Vagina (tissue), 2 donors: ENCODE data around the gene ADAM15. TPM values are rescaled to one million over a fixed set of nuclear protein-coding genes. Genes with fewer than 3 reads are reported as not detected.

Source experiments
- DNase-seq, 2 donors: peaks; one replicate each; pipeline ENCODE4 v3.0.0-alpha.2; 2017; ENCODE audit errors: extremely low spot score in 2 of 2
- H3K27ac ChIP-seq: fragments of 200-600 bp; sonication (generic); one replicate; pipeline ENCODE4 v1.5.1; 2019
- H3K27me3 ChIP-seq: fragments of 200-600 bp; sonication (generic); one replicate; pipeline ENCODE4 v1.5.1; 2019
- H3K36me3 ChIP-seq, 2 donors: fragments of 200-600 bp; sonication (generic); one replicate each; pipeline ENCODE4 v1.5.1; 2017 to 2019
- H3K4me1 ChIP-seq: fragments of 200-600 bp; sonication (generic); one replicate; pipeline ENCODE4 v1.5.1; 2019
- H3K4me3 ChIP-seq, 2 donors: fragments of 200-600 bp; sonication (generic); 1 replicate in 1 of 2; 2 replicates in 1 of 2; pipeline ENCODE4 v1.5.1; 2016 to 2019
- H3K9me3 ChIP-seq: fragments of 200-600 bp; sonication (generic); one replicate; pipeline ENCODE4 v1.5.1; 2019
- CTCF ChIP-seq, 3 experiments: fragments of 450-650 bp in 2 of 3; fragments of 200-600 bp in 1 of 3; sonication (generic) in 1 of 3; IDR thresholded peaks; one replicate each; pipeline ENCODE4 v1.5.1; 2017 to 2019; ENCODE audit warnings: antibody characterized with exemption in 3 of 3, mild to moderate bottlenecking in 2 of 3, moderate library complexity in 2 of 3
- POLR2A ChIP-seq, 2 donors: fragments of 450-650 bp; IDR thresholded peaks; one replicate each; pipeline ENCODE4 v1.6.1; 2017; ENCODE audit warnings: antibody characterized with exemption in 2 of 2, mild to moderate bottlenecking in 2 of 2, moderate library complexity in 2 of 2
- POLR2AphosphoS5 ChIP-seq, 2 donors: sonication (generic); formaldehyde crosslinking; IDR thresholded peaks; one replicate each; pipeline ENCODE4 v1.9.0; 2017; ENCODE audit warnings: antibody characterized with exemption in 2 of 2, mild to moderate bottlenecking in 2 of 2, low read depth in 1 of 2; ENCODE audit not compliant: insufficient read depth in 1 of 2
- intact Hi-C: fragments of 100-400 bp; cut with DNase I; formaldehyde crosslinking; loops from one replicate; pipeline ENCODE4 v1.15.1; 2023
- total RNA-seq: library from RNA; depleted of rRNA; stranded (reverse); fragments of >200 nt; gene quantifications from one replicate; pipeline ENCODE4 v1.2.3, GENCODE V29; 2016

ADAM15 gene
- total RNA-seq, 1 donor from 2014 or later = 193 TPM

GRCh38 chr1:155012026-155012546 is 39.0 kb upstream of the ADAM15 start:
- TF ChIP-seq POLR2AphosphoS5 (IDR thresholded peaks at IDR 0.05; ENCODE audit: insufficient read depth in 1 of 2, low read depth in 1 of 2) (peak in 1 of 2 donors; percentile 64), POLR2A (IDR thresholded peaks at IDR 0.05) (peak in 1 of 2 donors; percentile 15), CTCF (IDR thresholded peaks at IDR 0.05) (no peak)
- H3K27ac ChIP-seq = peak overlapping the region; percentile 99
- peaks cover 90% of the 10 kb centered on the region for H3K4me1 ChIP-seq
- no peaks in the 10 kb centered on the region for H3K9me3 ChIP-seq
- H3K36me3 ChIP-seq = peaks cover 0 to 12% of the 10 kb centered on the region in 2 donors
- DNase-seq = peak in 1 of 2 donors; percentile 98
- no peaks in the 10 kb centered on the region for H3K27me3 ChIP-seq
- intact Hi-C loops = no loop called here
- peak overlapping the region in 1 of 2 donors; percentile 17 for H3K4me3 ChIP-seq

DNA sequence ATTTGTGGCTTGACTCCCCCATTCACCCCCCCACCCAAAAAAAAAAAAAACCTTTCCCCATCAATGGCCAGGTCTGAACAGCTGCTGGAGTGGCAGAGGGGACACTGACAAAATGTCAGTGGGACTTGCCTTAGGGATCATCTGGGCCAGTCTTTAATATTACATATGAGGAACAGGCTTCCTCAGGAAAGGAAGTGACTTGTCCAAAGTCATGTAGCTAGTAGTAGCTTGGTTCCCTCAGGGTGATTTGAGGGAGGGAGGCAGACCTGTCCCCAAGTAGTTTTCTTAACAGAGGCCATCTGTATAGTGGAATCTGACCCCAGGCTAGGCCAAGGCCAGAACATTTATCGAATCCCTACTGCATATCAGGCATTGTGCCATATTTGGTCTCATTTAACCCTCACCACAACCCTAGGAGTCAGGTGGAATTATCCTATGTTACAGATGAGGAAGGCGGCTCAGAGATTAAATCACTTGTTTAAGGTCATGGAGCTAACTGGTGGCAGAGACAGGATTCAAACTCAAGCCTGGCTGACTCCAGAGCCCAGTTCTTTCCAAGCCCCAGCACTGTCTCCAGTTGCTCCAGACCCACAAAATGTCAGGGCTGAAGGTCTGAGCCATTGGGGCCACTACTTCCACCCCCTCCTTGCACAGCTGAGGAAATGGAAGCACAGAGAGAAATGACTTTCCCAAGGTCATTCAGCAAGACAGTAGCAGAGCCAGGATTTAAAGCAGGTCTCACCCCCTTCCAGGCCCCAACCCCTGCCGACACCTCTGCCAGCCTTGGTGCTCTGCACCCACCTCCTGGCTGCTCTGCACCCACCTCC is 38.1 kb upstream of the ADAM15 start:
- Histone ChIP-seq H3K27me3 (no peaks in the 10 kb centered on the region), H3K9me3 (no peaks in the 10 kb centered on the region), H3K4me3 (peak overlapping the region in 1 of 2 donors; percentile 17), H3K4me1 (peaks cover 88% of the 10 kb centered on the region), H3K36me3 (peaks cover 0 to 12% of the 10 kb centered on the region in 2 donors), H3K27ac (peak overlapping the region; percentile 99)
- DNase-seq = no peak
- no peak for TF ChIP-seq POLR2AphosphoS5 (IDR thresholded peaks at IDR 0.05; ENCODE audit: insufficient read depth in 1 of 2, low read depth in 1 of 2)
- TF ChIP-seq POLR2A (IDR thresholded peaks at IDR 0.05) = no peak
- no peak for TF ChIP-seq CTCF (IDR thresholded peaks at IDR 0.05)
- intact Hi-C loops = no loop called here

- Histone ChIP-seq H3K4me3 (no peak overlapping the region), H3K4me1 (peaks cover 88% of the 10 kb centered on the region), H3K36me3 (peaks cover 0 to 12% of the 10 kb centered on the region in 2 donors), H3K27ac (peak overlapping the region; percentile 99), H3K27me3 (no peaks in the 10 kb centered on the region), H3K9me3 (no peaks in the 10 kb centered on the region)
- DNase-seq = no peak
- TF ChIP-seq POLR2A (IDR thresholded peaks at IDR 0.05) = no peak
- TF ChIP-seq POLR2AphosphoS5 (IDR thresholded peaks at IDR 0.05; ENCODE audit: insufficient read depth in 1 of 2, low read depth in 1 of 2) = no peak
- TF ChIP-seq CTCF (IDR thresholded peaks at IDR 0.05) = no peak
- intact Hi-C loops = no loop called here
These were observed 37.5 kb upstream of the ADAM15 start for GRCh38 chr1:155013632-155014031.

DNA sequence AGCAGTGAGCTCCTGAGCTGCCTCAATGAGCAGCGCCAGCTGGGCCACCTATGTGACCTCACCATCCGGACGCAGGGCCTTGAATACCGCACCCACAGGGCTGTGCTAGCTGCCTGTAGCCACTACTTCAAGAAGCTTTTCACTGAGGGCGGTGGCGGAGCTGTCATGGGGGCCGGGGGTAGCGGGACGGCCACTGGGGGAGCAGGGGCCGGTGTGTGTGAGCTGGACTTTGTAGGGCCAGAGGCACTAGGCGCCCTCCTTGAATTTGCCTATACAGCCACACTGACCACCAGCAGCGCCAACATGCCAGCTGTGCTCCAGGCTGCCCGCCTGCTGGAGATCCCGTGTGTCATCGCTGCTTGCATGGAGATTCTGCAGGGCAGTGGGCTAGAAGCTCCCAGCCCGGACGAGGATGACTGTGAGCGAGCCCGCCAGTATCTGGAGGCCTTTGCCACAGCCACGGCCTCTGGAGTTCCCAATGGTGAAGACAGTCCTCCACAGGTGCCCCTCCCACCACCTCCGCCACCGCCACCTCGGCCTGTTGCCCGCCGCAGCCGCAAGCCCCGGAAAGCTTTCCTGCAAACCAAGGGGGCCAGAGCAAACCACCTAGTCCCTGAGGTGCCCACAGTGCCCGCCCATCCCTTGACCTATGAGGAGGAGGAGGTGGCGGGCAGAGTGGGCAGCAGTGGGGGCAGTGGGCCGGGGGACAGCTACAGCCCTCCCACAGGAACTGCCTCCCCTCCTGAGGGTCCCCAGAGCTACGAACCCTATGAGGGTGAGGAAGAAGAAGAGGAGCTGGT is 36.2 kb upstream of the ADAM15 start:
- H3K4me1 ChIP-seq = peaks cover 89% of the 10 kb centered on the region
- no peaks in the 10 kb centered on the region for H3K27me3 ChIP-seq
- H3K9me3 ChIP-seq = no peaks in the 10 kb centered on the region
- H3K4me3 ChIP-seq = no peak overlapping the region
- no peak for DNase-seq
- peak overlapping the region; percentile 99 for H3K27ac ChIP-seq
- peaks cover 0 to 12% of the 10 kb centered on the region in 2 donors for H3K36me3 ChIP-seq
- no peak for TF ChIP-seq POLR2AphosphoS5 (IDR thresholded peaks at IDR 0.05; ENCODE audit: insufficient read depth in 1 of 2, low read depth in 1 of 2)
- no peak for TF ChIP-seq POLR2A (IDR thresholded peaks at IDR 0.05)
- TF ChIP-seq CTCF (IDR thresholded peaks at IDR 0.05) = no peak
- intact Hi-C loops = loop anchor here (5.0 kb wide), 1 partner anchor 53 kb away; the partner anchor contains the start of gene PYGO2
